NCI-H146 (cell line): ENCODE data around the gene IL36B.
"Not testable (repeated sequence)": the region's sequence is repeated elsewhere in the genome, so short reads cannot be mapped to it uniquely, and the experiment has no call there.

ENCODE experiments used
- DNase-seq: peaks from one replicate; lab custom pipeline; 2025; lab: John Stamatoyannopoulos, UW

IL36B gene

GRCh38 chr2:113052396-113052917 is at the start of gene IL36B:
Gene IL36B (minus strand): TSS chr2:113052867.
- DNase-seq, result no peak

GRCh38 chr2:113102133-113102532 is 49.5 kb upstream of the IL36B start:
- no peak for DNase-seq

- DNase-seq, result no peak
Measured at GRCh38 chr2:113098532-113098931, 45.9 kb upstream of the IL36B start.

- DNase-seq, result no peak
Measured at GRCh38 chr2:113098041-113098440, 45.4 kb upstream of the IL36B start.

- DNase-seq, result not testable (repeated sequence)
Measured at GRCh38 chr2:113096842-113097618, 44.4 kb upstream of the IL36B start.

GRCh38 chr2:113096306-113096705 is 43.6 kb upstream of the IL36B start:
- not testable (repeated sequence) for DNase-seq

GRCh38 chr2:113093613-113093977 is 40.9 kb upstream of the IL36B start:
- DNase-seq, result no peak

GRCh38 chr2:113092864-113093612 is 40.4 kb upstream of the IL36B start:
- no peak for DNase-seq

GRCh38 chr2:113091231-113091896 is 38.7 kb upstream of the IL36B start:
- DNase-seq, result no peak

- DNase-seq, result no peak
Measured at GRCh38 chr2:113089916-113090315, 37.2 kb upstream of the IL36B start.

- no peak for DNase-seq
Measured at GRCh38 chr2:113088213-113088992, 35.7 kb upstream of the IL36B start.

GRCh38 chr2:113085542-113085941 is 32.9 kb upstream of the IL36B start:
- no peak for DNase-seq

GRCh38 chr2:113084249-113085000 is 31.8 kb upstream of the IL36B start:
- DNase-seq, result no peak

GRCh38 chr2:113083296-113083695 is 30.6 kb upstream of the IL36B start:
- DNase-seq, result no peak

- DNase-seq, result no peak
Measured at GRCh38 chr2:113081488-113082210, 29.0 kb upstream of the IL36B start.

GRCh38 chr2:113080134-113080533 is 27.5 kb upstream of the IL36B start:
- DNase-seq, result no peak

- no peak for DNase-seq
Measured at GRCh38 chr2:113079131-113079530, 26.5 kb upstream of the IL36B start.

GRCh38 chr2:113078350-113078839 is 25.7 kb upstream of the IL36B start:
- DNase-seq, result no peak

GRCh38 chr2:113077921-113078320 is 25.3 kb upstream of the IL36B start:
- no peak for DNase-seq

- DNase-seq, result no peak
Measured at GRCh38 chr2:113076954-113077669, 24.4 kb upstream of the IL36B start.
